ENCODE measurements around the gene ARHGAP42. TPM values are rescaled to one million over a fixed set of nuclear protein-coding genes. Genes with fewer than 3 reads are reported as not detected.

ARHGAP42 gene
- total RNA-seq, 1 experiment from 2014 or later, result 21.5 TPM

- no peak for DNase-seq
- Histone ChIP-seq H3K4me3 (ENCODE audit: insufficient read depth, low read depth, low read length) (no peak overlapping the region), H3K36me3 (replicated peaks; ENCODE audit: control insufficient read depth, insufficient read depth, low read length) (no peaks in the 10 kb centered on the region), H3K27me3 (ENCODE audit: control insufficient read depth, insufficient read depth, low read length) (no peaks in the 10 kb centered on the region)
Observed at GRCh38 chr11:100851584-100852152, 164.6 kb downstream of the ARHGAP42 start.

DNA sequence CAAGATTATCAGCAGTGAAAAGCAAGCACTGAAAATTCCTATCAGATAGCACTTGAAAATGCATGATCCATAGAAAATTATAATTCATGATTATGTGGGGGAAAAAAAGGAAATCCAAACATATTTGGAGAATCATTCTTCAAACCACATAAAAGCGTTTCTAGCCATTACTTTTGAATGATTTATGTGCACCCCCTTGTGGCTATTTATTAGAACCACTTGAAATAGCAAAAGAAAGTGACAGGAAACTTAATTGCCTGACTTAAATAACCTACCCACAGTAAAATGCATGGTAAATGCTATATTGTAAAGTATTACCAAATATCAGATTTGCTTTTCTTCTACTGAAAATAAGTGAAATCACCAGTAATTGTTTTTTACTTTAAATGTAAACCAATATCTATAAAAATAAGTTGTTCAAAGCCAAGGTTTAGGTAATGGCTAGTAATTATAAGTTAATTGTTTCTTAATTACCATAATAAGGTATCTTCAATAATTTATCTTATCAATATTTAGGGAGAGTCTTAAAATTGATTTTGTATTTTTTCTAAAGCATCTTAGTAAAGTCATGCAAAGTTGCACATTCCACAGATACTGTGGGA lies 168.5 kb downstream of the ARHGAP42 start:
- H3K27me3 ChIP-seq (ENCODE audit: control insufficient read depth, insufficient read depth, low read length), result no peaks in the 10 kb centered on the region
- H3K4me3 ChIP-seq (ENCODE audit: insufficient read depth, low read depth, low read length), result no peak overlapping the region
- H3K36me3 ChIP-seq (replicated peaks; ENCODE audit: control insufficient read depth, insufficient read depth, low read length), result no peaks in the 10 kb centered on the region
- DNase-seq, result no peak

DNA sequence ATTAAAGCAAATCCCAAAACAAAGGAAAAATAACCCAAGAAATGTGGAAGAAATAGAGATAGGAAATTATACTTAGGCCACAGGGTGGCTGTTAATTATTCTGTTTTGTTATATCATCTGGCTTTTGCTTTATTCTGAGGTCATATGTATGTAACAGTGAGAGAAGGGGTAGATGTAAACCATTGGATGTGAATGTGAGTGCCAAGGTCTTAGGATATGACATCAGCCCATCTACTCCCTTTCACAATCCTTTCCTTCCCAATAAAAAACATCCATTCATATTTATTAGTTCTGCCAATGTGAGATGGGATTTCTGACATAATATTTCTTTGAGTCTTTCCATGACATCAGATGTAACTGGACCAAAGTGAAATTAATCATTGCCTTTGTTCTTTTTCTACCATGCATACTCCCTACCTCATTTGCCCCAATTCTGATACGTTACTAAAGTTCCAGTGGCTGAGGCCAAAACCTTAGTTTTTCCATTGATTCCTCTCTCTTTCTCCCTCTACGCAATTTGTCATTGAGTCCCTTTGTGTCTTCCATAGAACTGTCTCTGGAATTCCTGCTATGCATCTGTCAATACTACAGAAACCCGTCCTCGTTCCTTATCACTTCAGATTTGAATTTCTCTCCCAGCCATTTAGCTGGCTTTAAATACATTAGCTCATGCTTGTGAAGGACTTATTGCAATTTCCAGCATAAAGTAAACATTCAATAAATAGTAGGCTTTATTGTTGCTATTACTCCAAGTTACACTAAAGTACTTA lies 170.3 kb downstream of the ARHGAP42 start:
- no peak for DNase-seq
- Histone ChIP-seq H3K27me3 (ENCODE audit: control insufficient read depth, insufficient read depth, low read length) (no peaks in the 10 kb centered on the region), H3K4me3 (ENCODE audit: insufficient read depth, low read depth, low read length) (no peak overlapping the region), H3K36me3 (replicated peaks; ENCODE audit: control insufficient read depth, insufficient read depth, low read length) (no peaks in the 10 kb centered on the region)

GRCh38 chr11:100860318-100861155 lies 173.4 kb downstream of the ARHGAP42 start:
- Histone ChIP-seq H3K4me3 (ENCODE audit: insufficient read depth, low read depth, low read length) (no peak overlapping the region), H3K27me3 (ENCODE audit: control insufficient read depth, insufficient read depth, low read length) (no peaks in the 10 kb centered on the region), H3K36me3 (replicated peaks; ENCODE audit: control insufficient read depth, insufficient read depth, low read length) (no peaks in the 10 kb centered on the region)
- no peak for DNase-seq

DNA sequence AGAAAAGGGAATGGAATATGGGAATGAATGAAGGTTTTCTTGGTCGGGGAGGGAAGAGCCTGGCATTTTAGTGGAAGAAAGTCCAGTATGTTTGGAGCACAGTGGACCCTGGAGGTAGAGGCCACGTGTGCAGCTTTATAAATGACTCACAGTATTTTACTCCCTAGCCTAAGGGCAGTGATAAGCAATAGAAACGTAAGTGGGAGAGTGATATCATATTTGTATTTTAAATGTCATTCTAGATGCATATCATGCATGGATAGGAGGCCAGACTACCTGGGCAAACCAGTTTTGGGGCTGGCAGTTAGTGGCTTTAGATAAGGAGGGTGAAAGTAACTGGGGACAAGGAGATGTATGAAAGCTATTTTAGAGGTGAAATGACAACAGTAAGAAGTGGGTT lies 174.1 kb downstream of the ARHGAP42 start:
- H3K36me3 ChIP-seq (replicated peaks; ENCODE audit: control insufficient read depth, insufficient read depth, low read length), result no peaks in the 10 kb centered on the region
- H3K4me3 ChIP-seq (ENCODE audit: insufficient read depth, low read depth, low read length), result no peak overlapping the region
- DNase-seq, result no peak
- no peaks in the 10 kb centered on the region for H3K27me3 ChIP-seq (ENCODE audit: control insufficient read depth, insufficient read depth, low read length)

DNA sequence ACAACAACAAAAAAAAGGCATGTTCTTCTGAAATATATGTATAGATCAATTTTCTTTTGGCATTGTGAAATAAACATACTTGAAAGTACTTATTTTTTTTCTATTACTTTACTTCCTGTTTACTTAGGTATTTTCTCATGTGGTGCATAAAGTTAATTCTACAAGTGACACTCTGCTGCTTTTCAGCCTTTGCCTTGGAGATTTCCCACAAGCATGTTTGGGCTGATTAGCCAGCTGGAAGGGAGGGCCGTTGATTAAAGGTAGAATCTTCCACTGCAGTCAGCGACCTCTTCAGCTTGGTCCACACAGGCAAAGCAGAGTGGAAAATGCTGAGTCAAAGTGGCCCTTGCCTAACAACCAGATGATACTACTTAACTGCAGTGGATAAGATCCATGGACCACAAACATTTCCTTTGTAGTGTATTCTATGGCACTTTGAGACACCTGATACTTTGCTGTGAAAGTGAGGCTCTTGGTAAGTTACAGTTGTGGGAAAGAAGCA lies 176.0 kb downstream of the ARHGAP42 start:
- H3K4me3 ChIP-seq (ENCODE audit: insufficient read depth, low read depth, low read length), result no peak overlapping the region
- no peak for DNase-seq
- no peaks in the 10 kb centered on the region for H3K36me3 ChIP-seq (replicated peaks; ENCODE audit: control insufficient read depth, insufficient read depth, low read length)
- no peaks in the 10 kb centered on the region for H3K27me3 ChIP-seq (ENCODE audit: control insufficient read depth, insufficient read depth, low read length)

- no peak for DNase-seq
- Histone ChIP-seq H3K36me3 (replicated peaks; ENCODE audit: control insufficient read depth, insufficient read depth, low read length) (no peaks in the 10 kb centered on the region), H3K27me3 (ENCODE audit: control insufficient read depth, insufficient read depth, low read length) (no peaks in the 10 kb centered on the region), H3K4me3 (ENCODE audit: insufficient read depth, low read depth, low read length) (no peak overlapping the region)
Observed at GRCh38 chr11:100865443-100866065, 178.5 kb downstream of the ARHGAP42 start.

DNA sequence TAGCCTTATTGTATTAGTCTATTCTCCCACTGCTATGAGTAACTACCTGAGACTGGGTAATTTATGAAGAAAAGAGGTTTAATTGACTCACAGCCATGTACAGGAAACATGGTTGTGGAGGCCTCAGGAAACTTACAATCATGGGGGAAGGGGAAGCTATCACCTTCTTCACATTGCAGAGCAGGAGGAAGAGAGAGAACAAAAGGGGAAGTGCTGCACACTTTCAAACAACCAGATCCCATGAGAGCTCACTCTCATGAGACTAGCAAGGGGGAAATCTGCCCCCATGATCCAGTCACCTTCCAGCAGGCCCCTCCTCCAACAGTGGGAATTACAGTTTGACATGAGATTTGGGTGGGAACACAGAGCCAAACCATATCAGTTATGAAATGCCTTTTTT lies 179.4 kb downstream of the ARHGAP42 start:
- DNase-seq, result no peak
- Histone ChIP-seq H3K4me3 (ENCODE audit: insufficient read depth, low read depth, low read length) (no peak overlapping the region), H3K27me3 (ENCODE audit: control insufficient read depth, insufficient read depth, low read length) (no peaks in the 10 kb centered on the region), H3K36me3 (replicated peaks; ENCODE audit: control insufficient read depth, insufficient read depth, low read length) (no peaks in the 10 kb centered on the region)

GRCh38 chr11:100867606-100868005 lies 180.5 kb downstream of the ARHGAP42 start:
- H3K27me3 ChIP-seq (ENCODE audit: control insufficient read depth, insufficient read depth, low read length), result no peaks in the 10 kb centered on the region
- no peak for DNase-seq
- H3K36me3 ChIP-seq (replicated peaks; ENCODE audit: control insufficient read depth, insufficient read depth, low read length), result no peaks in the 10 kb centered on the region

DNA sequence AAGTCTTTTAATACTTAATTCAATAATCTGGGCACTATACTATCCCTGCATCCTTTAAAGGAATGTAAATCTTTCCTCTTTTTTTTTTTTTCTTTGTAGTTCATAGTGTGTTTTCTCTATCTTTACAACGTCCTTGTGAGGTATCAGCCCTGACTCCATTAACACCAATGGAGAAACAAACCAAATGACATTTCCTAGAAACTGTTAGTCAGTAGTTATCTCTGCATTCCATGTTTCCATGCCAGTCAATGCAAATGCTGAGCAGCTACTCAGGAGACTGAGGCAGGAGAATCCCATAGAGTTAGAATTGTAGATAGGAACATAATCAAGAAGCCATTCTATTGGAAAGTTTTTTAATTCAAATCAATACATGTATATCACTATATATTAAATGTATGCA lies 182.2 kb downstream of the ARHGAP42 start:
- no peaks in the 10 kb centered on the region for H3K36me3 ChIP-seq (replicated peaks; ENCODE audit: control insufficient read depth, insufficient read depth, low read length)
- H3K27me3 ChIP-seq (ENCODE audit: control insufficient read depth, insufficient read depth, low read length), result no peaks in the 10 kb centered on the region
- DNase-seq, result no peak
- no peak overlapping the region for H3K4me3 ChIP-seq (ENCODE audit: insufficient read depth, low read depth, low read length)

More at GRCh38 chr11:100867606-100868005, 180.5 kb downstream of the ARHGAP42 start:
- H3K4me3 ChIP-seq (ENCODE audit: insufficient read depth, low read depth, low read length), result no peak overlapping the region

GRCh38 chr11:100870138-100870537 lies 183.1 kb downstream of the ARHGAP42 start:
- no peak for DNase-seq
- Histone ChIP-seq H3K4me3 (ENCODE audit: insufficient read depth, low read depth, low read length) (no peak overlapping the region), H3K36me3 (replicated peaks; ENCODE audit: control insufficient read depth, insufficient read depth, low read length) (no peaks in the 10 kb centered on the region), H3K27me3 (ENCODE audit: control insufficient read depth, insufficient read depth, low read length) (no peaks in the 10 kb centered on the region)

- H3K36me3 ChIP-seq (replicated peaks; ENCODE audit: control insufficient read depth, insufficient read depth, low read length), result no peaks in the 10 kb centered on the region
- DNase-seq, result no peak
- no peak overlapping the region for H3K4me3 ChIP-seq (ENCODE audit: insufficient read depth, low read depth, low read length)
Observed at GRCh38 chr11:100872951-100873740, 186.1 kb downstream of the ARHGAP42 start.

GRCh38 chr11:100874203-100874602 lies 187.1 kb downstream of the ARHGAP42 start:
- Histone ChIP-seq H3K36me3 (replicated peaks; ENCODE audit: control insufficient read depth, insufficient read depth, low read length) (no peaks in the 10 kb centered on the region), H3K4me3 (ENCODE audit: insufficient read depth, low read depth, low read length) (no peak overlapping the region)
- DNase-seq, result no peak

More at GRCh38 chr11:100872951-100873740, 186.1 kb downstream of the ARHGAP42 start:
- no peaks in the 10 kb centered on the region for H3K27me3 ChIP-seq (ENCODE audit: control insufficient read depth, insufficient read depth, low read length)

More at GRCh38 chr11:100874203-100874602, 187.1 kb downstream of the ARHGAP42 start:
- no peaks in the 10 kb centered on the region for H3K27me3 ChIP-seq (ENCODE audit: control insufficient read depth, insufficient read depth, low read length)
